MCF 10A (cell line): ENCODE data around the gene GRID1. TPM values are rescaled to one million over a fixed set of nuclear protein-coding genes. Genes with fewer than 3 reads are reported as not detected.

Experiments used
- Bru-seq: library from RNA; stranded (reverse); fragments of 400-500 nt; gene quantifications from one replicate; lab custom pipeline; 2021; lab: Mats Ljungman, UMichigan
- BruChase-seq, 2 experiments: library from RNA; stranded (reverse); fragments of 400-500 nt; gene quantifications; one replicate each; lab custom pipeline; 2021; lab: Mats Ljungman, UMichigan
- BruUV-seq: library from RNA; stranded (reverse); fragments of 400-500 nt; replicated peaks from 2 replicates; lab custom pipeline; 2021; lab: Mats Ljungman, UMichigan
- CTCF ChIA-PET: fragments of 300-600 bp; sonication (Branson Sonifier 250); formaldehyde crosslinking; extraction: SDS; loops from one replicate; lab custom pipeline; 2021; ENCODE audit warnings: antibody characterized with exemption, inconsistent platforms; lab: Yijun Ruan, JAX
- POLR2A ChIA-PET: fragments of 300-600, 350-650 bp; sonication (Branson Sonifier 250); formaldehyde crosslinking; extraction: SDS; loops from one replicate; lab custom pipeline; 2020; ENCODE audit warnings: antibody characterized with exemption, inconsistent platforms; lab: Yijun Ruan, JAX
- DNase-seq: peaks from one replicate; pipeline ENCODE4 v3.0.0-alpha.2; 2018; ENCODE audit not compliant: unreplicated experiment
- H3K27ac Mint-ChIP-seq: one replicate; pipeline ENCODE4 v1.8.0; 2022; ENCODE audit warnings: mild to moderate bottlenecking, low read depth, mixed read lengths; ENCODE audit not compliant: unreplicated experiment
- H3K27me3 Mint-ChIP-seq: one replicate; pipeline ENCODE4 v1.8.0; 2022; ENCODE audit warnings: mixed read lengths; ENCODE audit not compliant: insufficient read depth, unreplicated experiment
- H3K36me3 Mint-ChIP-seq: one replicate; pipeline ENCODE4 v1.8.0; 2022; ENCODE audit warnings: mild to moderate bottlenecking, moderate library complexity, mixed read lengths; ENCODE audit not compliant: insufficient read depth, unreplicated experiment
- H3K4me1 Mint-ChIP-seq: one replicate; pipeline ENCODE4 v1.8.0; 2022; ENCODE audit warnings: mixed read lengths; ENCODE audit not compliant: insufficient read depth, unreplicated experiment
- H3K4me3 Mint-ChIP-seq: one replicate; pipeline ENCODE4 v1.8.0; 2022; ENCODE audit warnings: mild to moderate bottlenecking, moderate library complexity, mixed read lengths; ENCODE audit not compliant: unreplicated experiment
- H3K9me3 Mint-ChIP-seq: one replicate; pipeline ENCODE4 v1.8.0; 2022; ENCODE audit warnings: mixed read lengths; ENCODE audit not compliant: unreplicated experiment
- intact Hi-C: fragments of 100-400 bp; cut with micrococcal nuclease; formaldehyde crosslinking; loops from 2 replicates; pipeline ENCODE4 v1.14.1; 2022
- long read RNA-seq: library from polyadenylated mRNA; stranded (forward); transcript quantifications from one replicate; pipeline ENCODE4 v2.0.0, GENCODE V29; 2022
- total RNA-seq: library from RNA; stranded (reverse); gene quantifications from 2 replicates; pipeline ENCODE4 v1.2.3, GENCODE V29; 2022
- TF ChIP-seq, protein P1 (sequence below): fragments of 200-600 bp; IDR thresholded peaks from one replicate; pipeline ENCODE4 v1.8.0; 2022; ENCODE audit warnings: antibody characterized with exemption, mild to moderate bottlenecking; ENCODE audit not compliant: unreplicated experiment

GRID1 gene
- total RNA-seq: not detected in 2 replicates
- Bru-seq, nascent RNA: percentile 6 among the genes with signal in this experiment
- percentile 4 among the genes with signal in this experiment for BruChase-seq, experiment 1, labeled RNA remaining after a 6-hour chase
- BruChase-seq, experiment 2, labeled RNA remaining after a 2-hour chase: percentile 6 among the genes with signal in this experiment
- long read RNA-seq: 0 reads

DNA sequence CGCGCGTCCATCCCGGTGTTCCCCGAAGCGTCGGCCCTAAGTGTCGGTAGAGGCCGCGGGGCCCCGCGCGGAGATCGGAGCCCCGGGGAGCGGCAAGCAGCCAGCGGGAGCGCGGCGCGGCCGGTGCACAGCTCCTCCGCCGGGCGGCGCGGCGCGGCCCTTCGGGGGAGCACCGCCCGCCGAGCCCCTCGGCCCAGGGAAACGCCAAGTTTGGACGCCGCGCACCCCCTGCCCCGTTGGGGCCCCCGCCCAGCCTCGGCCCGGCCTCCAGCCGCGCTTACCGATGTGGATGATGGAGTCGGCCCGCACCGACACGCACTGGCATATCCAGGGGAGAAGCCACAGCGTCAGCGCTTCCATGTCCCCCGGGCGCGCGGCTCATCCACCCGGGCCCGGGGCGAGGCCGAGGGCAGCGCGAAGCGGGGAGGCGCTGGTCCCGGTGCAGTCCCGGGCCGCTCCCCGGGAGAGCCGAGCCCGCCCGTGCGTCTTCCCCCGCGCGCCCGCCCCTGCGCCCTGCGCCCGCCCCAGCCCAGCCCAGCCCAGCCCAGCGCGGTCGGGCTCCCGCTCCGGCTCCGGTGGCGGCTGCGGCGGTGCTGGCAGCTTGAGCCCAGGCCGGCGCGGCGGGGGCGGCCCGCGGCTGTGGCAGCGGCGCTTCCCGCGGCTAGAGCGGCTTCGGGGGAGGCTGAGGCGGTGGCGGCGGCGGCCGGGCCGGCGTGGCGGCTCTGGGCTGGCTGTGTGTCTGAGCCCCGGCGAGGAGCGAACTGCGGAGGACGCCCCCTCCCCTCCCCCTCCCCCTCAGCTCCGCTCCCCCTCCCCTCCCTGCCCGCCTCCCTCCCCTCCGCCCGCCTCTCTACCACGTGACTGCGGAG is at the start of gene GRID1:
Gene GRID1, minus strand, starts transcription at position 763 of the 869 bp plus-strand sequence.
- CTCF ChIA-PET: no interaction called here
- TF ChIP-seq, protein P1, sequence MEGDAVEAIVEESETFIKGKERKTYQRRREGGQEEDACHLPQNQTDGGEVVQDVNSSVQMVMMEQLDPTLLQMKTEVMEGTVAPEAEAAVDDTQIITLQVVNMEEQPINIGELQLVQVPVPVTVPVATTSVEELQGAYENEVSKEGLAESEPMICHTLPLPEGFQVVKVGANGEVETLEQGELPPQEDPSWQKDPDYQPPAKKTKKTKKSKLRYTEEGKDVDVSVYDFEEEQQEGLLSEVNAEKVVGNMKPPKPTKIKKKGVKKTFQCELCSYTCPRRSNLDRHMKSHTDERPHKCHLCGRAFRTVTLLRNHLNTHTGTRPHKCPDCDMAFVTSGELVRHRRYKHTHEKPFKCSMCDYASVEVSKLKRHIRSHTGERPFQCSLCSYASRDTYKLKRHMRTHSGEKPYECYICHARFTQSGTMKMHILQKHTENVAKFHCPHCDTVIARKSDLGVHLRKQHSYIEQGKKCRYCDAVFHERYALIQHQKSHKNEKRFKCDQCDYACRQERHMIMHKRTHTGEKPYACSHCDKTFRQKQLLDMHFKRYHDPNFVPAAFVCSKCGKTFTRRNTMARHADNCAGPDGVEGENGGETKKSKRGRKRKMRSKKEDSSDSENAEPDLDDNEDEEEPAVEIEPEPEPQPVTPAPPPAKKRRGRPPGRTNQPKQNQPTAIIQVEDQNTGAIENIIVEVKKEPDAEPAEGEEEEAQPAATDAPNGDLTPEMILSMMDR: no peak
- H3K27ac Mint-ChIP-seq: no peak within 1 kb of the TSS
- intact Hi-C loops: no loop called here
- no TSS peak for BruUV-seq
- no peaks in the 10 kb centered on the region for H3K9me3 Mint-ChIP-seq
- H3K4me1 Mint-ChIP-seq: peaks cover 3% of the 10 kb centered on the region
- H3K4me3 Mint-ChIP-seq: no peak within 1 kb of the TSS
- no peak for DNase-seq
- POLR2A ChIA-PET: no interaction called here
- H3K27me3 Mint-ChIP-seq: peaks cover 47% of the 10 kb centered on the region
- H3K36me3 Mint-ChIP-seq: no peaks in the 10 kb centered on the region

DNA sequence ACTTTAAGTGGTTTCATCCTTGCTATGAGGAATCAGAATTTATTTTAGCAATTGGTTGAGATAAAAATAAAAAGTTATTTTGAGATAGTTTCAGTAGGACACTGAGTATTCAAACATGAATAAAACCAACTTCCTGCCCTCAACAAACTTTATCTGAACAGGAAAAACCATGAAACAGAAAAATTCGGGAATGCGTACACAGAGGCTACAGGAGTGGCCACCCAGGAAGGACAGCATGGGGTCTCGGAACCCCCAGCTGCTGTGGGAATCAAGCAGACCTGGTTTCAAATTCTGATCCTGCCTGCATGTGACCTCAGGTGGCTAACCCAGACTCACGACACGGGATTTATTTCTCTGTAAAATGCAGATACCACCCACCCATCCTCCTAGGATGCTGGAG is 49.0 kb upstream of the GRID1 start:
- intact Hi-C loops: no loop called here
- CTCF ChIA-PET: no interaction called here
- no peak for DNase-seq
- no peak overlapping the region for H3K27ac Mint-ChIP-seq
- no TSS peak for BruUV-seq
- no peaks in the 10 kb centered on the region for H3K36me3 Mint-ChIP-seq
- H3K9me3 Mint-ChIP-seq: no peaks in the 10 kb centered on the region
- H3K4me3 Mint-ChIP-seq: no peak overlapping the region
- H3K4me1 Mint-ChIP-seq: no peaks in the 10 kb centered on the region
- POLR2A ChIA-PET: no interaction called here
- TF ChIP-seq, protein P1: no peak
- peaks cover 23% of the 10 kb centered on the region for H3K27me3 Mint-ChIP-seq

DNA sequence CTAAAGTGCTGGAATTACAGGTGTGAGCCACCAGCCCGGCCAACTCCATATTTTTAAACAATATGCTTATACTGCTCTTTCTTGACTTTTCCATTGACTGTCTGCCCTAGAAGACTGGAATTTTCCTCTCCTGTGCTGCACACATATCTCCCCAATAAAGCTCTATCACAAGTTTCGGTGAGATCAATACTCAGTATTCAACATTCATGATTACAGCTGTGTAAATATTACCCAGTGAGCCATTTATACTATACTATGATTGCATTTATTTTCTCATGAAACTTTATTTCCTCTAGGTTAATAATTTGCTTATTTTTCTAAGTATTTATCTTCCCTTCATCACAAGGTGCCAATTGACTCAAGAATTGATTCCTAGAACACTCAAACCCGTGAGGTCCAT is 48.5 kb upstream of the GRID1 start:
- H3K36me3 Mint-ChIP-seq: no peaks in the 10 kb centered on the region
- no peaks in the 10 kb centered on the region for H3K9me3 Mint-ChIP-seq
- H3K27me3 Mint-ChIP-seq: peaks cover 19% of the 10 kb centered on the region
- no peak overlapping the region for H3K27ac Mint-ChIP-seq
- H3K4me3 Mint-ChIP-seq: no peak overlapping the region
- no peak for DNase-seq
- no peaks in the 10 kb centered on the region for H3K4me1 Mint-ChIP-seq
- ChIA-PET CTCF (no interaction called here), POLR2A (no interaction called here)
- no TSS peak for BruUV-seq
- intact Hi-C loops: no loop called here
- TF ChIP-seq, protein P1: no peak

DNA sequence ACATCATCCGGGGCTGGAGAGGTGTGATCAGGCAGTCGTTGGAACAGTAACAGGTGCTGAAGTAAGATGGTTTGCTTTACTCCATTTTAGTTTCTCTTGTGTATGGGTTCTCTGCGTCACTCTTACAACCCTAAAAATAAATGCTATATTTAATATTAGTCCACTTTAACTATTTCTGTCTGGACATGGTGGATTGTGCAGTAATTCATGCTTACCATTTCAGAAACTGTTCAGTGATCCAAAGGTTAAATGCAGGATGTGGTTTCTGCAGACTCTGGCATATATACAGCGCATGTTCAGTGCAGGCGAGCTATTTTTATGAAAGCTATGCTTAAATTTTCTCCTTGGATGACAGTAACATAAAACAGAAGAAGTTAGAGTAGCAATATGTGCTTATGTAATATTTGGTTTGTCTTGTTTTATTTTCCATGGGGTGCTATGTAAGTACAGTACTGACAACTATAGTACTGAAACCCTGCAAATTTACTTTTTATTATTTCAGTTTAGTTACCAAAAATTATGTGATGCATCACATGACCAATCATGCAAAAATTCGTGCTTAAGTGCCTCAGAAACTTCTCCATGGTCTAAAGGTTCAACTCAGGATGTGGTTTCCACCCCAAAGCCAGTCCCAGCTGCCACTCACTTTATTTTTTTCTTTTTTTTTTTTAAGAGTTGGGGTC is 46.6 kb upstream of the GRID1 start:
- H3K36me3 Mint-ChIP-seq: no peaks in the 10 kb centered on the region
- no peak overlapping the region for H3K27ac Mint-ChIP-seq
- BruUV-seq: no TSS peak
- peaks cover 14% of the 10 kb centered on the region for H3K27me3 Mint-ChIP-seq
- no peak overlapping the region for H3K4me3 Mint-ChIP-seq
- no peaks in the 10 kb centered on the region for H3K4me1 Mint-ChIP-seq
- CTCF ChIA-PET: no interaction called here
- DNase-seq: no peak
- intact Hi-C loops: no loop called here
- POLR2A ChIA-PET: no interaction called here
- TF ChIP-seq, protein P1: no peak
- no peaks in the 10 kb centered on the region for H3K9me3 Mint-ChIP-seq
